ENCODE results near the gene METTL6. TPM values are rescaled to one million over a fixed set of nuclear protein-coding genes. Genes with fewer than 3 reads are reported as not detected.
"Not testable (repeated sequence)": the region's sequence is repeated elsewhere in the genome, so short reads cannot be mapped to it uniquely, and the experiment has no call there.

METTL6 gene
- total RNA-seq, 1 donor from 2014 or later = 13.8 TPM

GRCh38 chr3:15387735-15388134, 39.6 kb downstream of the METTL6 start:
- H3K4me1 ChIP-seq = no peaks in the 10 kb centered on the region
- DNase-seq (ENCODE audit: extremely low spot score in 2 of 2) = no peak
- peaks cover 5% of the 10 kb centered on the region for H3K9me3 ChIP-seq
- no peak overlapping the region for H3K4me3 ChIP-seq
- intact Hi-C loops (cut with DNase I) = no loop called here
- H3K36me3 ChIP-seq = no peaks in the 10 kb centered on the region
- TF ChIP-seq CTCF (IDR thresholded peaks at IDR 0.05) (no peak), POLR2AphosphoS5 (IDR thresholded peaks at IDR 0.05; ENCODE audit: insufficient read depth in 1 of 2, low read depth in 1 of 2) (no peak), POLR2A (IDR thresholded peaks at IDR 0.05) (no peak)
- H3K27ac ChIP-seq = peak overlapping the region; percentile 18
- no peaks in the 10 kb centered on the region for H3K27me3 ChIP-seq

- peak overlapping the region; percentile 18 for H3K27ac ChIP-seq
These were observed 40.2 kb downstream of the METTL6 start for GRCh38 chr3:15387171-15387581.

GRCh38 chr3:15386654-15386955, 40.7 kb downstream of the METTL6 start:
- H3K27ac ChIP-seq; H3K36me3 ChIP-seq; H3K9me3 ChIP-seq; intact Hi-C loops (cut with DNase I); H3K4me3 ChIP-seq; DNase-seq (ENCODE audit: extremely low spot score in 2 of 2); H3K4me1 ChIP-seq; H3K27me3 ChIP-seq: not testable (repeated sequence)

More at GRCh38 chr3:15387171-15387581, 40.2 kb downstream of the METTL6 start:
- Histone ChIP-seq H3K36me3 (no peaks in the 10 kb centered on the region), H3K27me3 (no peaks in the 10 kb centered on the region), H3K4me1 (no peaks in the 10 kb centered on the region), H3K4me3 (no peak overlapping the region), H3K9me3 (peaks cover 5% of the 10 kb centered on the region)
- no peak for DNase-seq (ENCODE audit: extremely low spot score in 2 of 2)
- TF ChIP-seq POLR2AphosphoS5 (IDR thresholded peaks at IDR 0.05; ENCODE audit: insufficient read depth in 1 of 2, low read depth in 1 of 2) (no peak), CTCF (IDR thresholded peaks at IDR 0.05) (no peak), POLR2A (IDR thresholded peaks at IDR 0.05) (no peak)
- intact Hi-C loops (cut with DNase I) = no loop called here

GRCh38 chr3:15385901-15386653, 41.3 kb downstream of the METTL6 start:
- H3K4me1 ChIP-seq = no peaks in the 10 kb centered on the region
- intact Hi-C loops (cut with DNase I) = no loop called here

GRCh38 chr3:15385238-15385695, 42.1 kb downstream of the METTL6 start:
- H3K4me1 ChIP-seq; H3K9me3 ChIP-seq; DNase-seq (ENCODE audit: extremely low spot score in 2 of 2); H3K27me3 ChIP-seq; H3K4me3 ChIP-seq; intact Hi-C loops (cut with DNase I); H3K36me3 ChIP-seq; H3K27ac ChIP-seq: not testable (repeated sequence)

More at GRCh38 chr3:15385901-15386653, 41.3 kb downstream of the METTL6 start:
- H3K4me3 ChIP-seq = no peak overlapping the region
- no peaks in the 10 kb centered on the region for H3K27me3 ChIP-seq
- H3K9me3 ChIP-seq = peaks cover 5% of the 10 kb centered on the region
- no peak for DNase-seq (ENCODE audit: extremely low spot score in 2 of 2)
- TF ChIP-seq POLR2A (IDR thresholded peaks at IDR 0.05) = no peak
- no peak for TF ChIP-seq POLR2AphosphoS5 (IDR thresholded peaks at IDR 0.05; ENCODE audit: insufficient read depth in 1 of 2, low read depth in 1 of 2)
- no peak for TF ChIP-seq CTCF (IDR thresholded peaks at IDR 0.05)
- no peaks in the 10 kb centered on the region for H3K36me3 ChIP-seq
- no peak overlapping the region for H3K27ac ChIP-seq

GRCh38 chr3:15384510-15385237, 42.7 kb downstream of the METTL6 start:
- no peak for DNase-seq (ENCODE audit: extremely low spot score in 2 of 2)

More at GRCh38 chr3:15384510-15385237, 42.7 kb downstream of the METTL6 start:
- H3K4me1 ChIP-seq = no peaks in the 10 kb centered on the region
- TF ChIP-seq POLR2A (IDR thresholded peaks at IDR 0.05) = no peak
- TF ChIP-seq POLR2AphosphoS5 (IDR thresholded peaks at IDR 0.05; ENCODE audit: insufficient read depth in 1 of 2, low read depth in 1 of 2) = no peak
- no peak for TF ChIP-seq CTCF (IDR thresholded peaks at IDR 0.05)
- peaks cover 5% of the 10 kb centered on the region for H3K9me3 ChIP-seq
- no peaks in the 10 kb centered on the region for H3K27me3 ChIP-seq
- H3K36me3 ChIP-seq = no peaks in the 10 kb centered on the region
- intact Hi-C loops (cut with DNase I) = no loop called here
- H3K4me3 ChIP-seq = no peak overlapping the region
- H3K27ac ChIP-seq = no peak overlapping the region
